ENCODE results near the gene APOA5. TPM values are rescaled to one million over a fixed set of nuclear protein-coding genes. Genes with fewer than 3 reads are reported as not detected.

APOA5 gene
- total and polyA plus RNA-seq, 2 of the 4 experiments (the other 2 are of a cell fraction) = not detected

- no peaks in the 10 kb centered on the region; the same call in 1 of the 2 replicates for H3K4me1 ChIP-seq (ENCODE audit: control insufficient read depth, insufficient read depth, low read length)
- in situ Hi-C loops (cut with MboI; ENCODE audit: low sequenced_read_pairs) (no loop called here), dilution Hi-C loops (cut with HindIII; ENCODE audit: low sequenced_read_pairs, unreplicated experiment) (no loop called here), intact Hi-C loops (cut with micrococcal nuclease) (no loop called here)
- ChIA-PET POLR2A (ENCODE audit: unreplicated experiment) (no interaction called here), CTCF (interaction anchor here (0.7 kb wide), 1 partner anchor 33 kb away, joined by 6 read pairs; no protein-coding TSS in a partner anchor)
- ATAC-seq (ENCODE audit: low read depth) (no peak), DNase-seq (no peak)
- no peak overlapping the region for H3K4me2 ChIP-seq (ENCODE audit: low read depth, low read length)
- no peaks in the 10 kb centered on the region for H3K79me1 ChIP-seq (ENCODE audit: low read depth in 1 of 2, low read length in 2 of 2)
- no peak overlapping the region for H2BK120ac ChIP-seq (ENCODE audit: low read depth, low read length)
- H3K14ac ChIP-seq (replicated peaks; ENCODE audit: low read depth, low read length) = no peak overlapping the region
- H3K18ac ChIP-seq (ENCODE audit: low read depth, low read length) = no peak overlapping the region
- no peak overlapping the region for H3K4ac ChIP-seq (ENCODE audit: low read depth, low read length)
- WGBS, 2 experiments (ENCODE audit: extremely low coverage in 2 of 2, insufficient read length in 1 of 2) = no CpG with 5 or more reads among the region's 5 CpGs
- no peak overlapping the region for H2BK5ac ChIP-seq (ENCODE audit: low read depth, low read length, poor library complexity, severe bottlenecking)
- BruUV-seq (replicated peaks) = no TSS peak
- no peak overlapping the region for H2BK20ac ChIP-seq (ENCODE audit: low read depth, low read length)
- H3K4me3 ChIP-seq (ENCODE audit: insufficient read depth, low read depth, low read length) = no peak overlapping the region
- H3K27me3 ChIP-seq (ENCODE audit: control insufficient read depth, insufficient read depth, low read length) = peaks cover 5% of the 10 kb centered on the region
- no peaks in the 10 kb centered on the region for H4K20me1 ChIP-seq (ENCODE audit: insufficient read depth, low read length)
- H3K9me1 ChIP-seq (ENCODE audit: insufficient read depth, low read length) = peaks cover 3% of the 10 kb centered on the region; the same call in 1 of the 2 replicates
- no peak overlapping the region for H3K27ac ChIP-seq (ENCODE audit: insufficient read depth, low read length)
- H2AK5ac ChIP-seq (ENCODE audit: low read depth, low read length) = no peak overlapping the region
- no peak overlapping the region for H2AK9ac ChIP-seq (replicated peaks; ENCODE audit: low read depth, low read length, poor library complexity)
- no peaks in the 10 kb centered on the region for H3K36me3 ChIP-seq (ENCODE audit: control insufficient read depth, insufficient read depth, low read length)
- no peaks in the 10 kb centered on the region for H3K9me3 ChIP-seq (ENCODE audit: control insufficient read depth, insufficient read depth, low read length)
- H2BK15ac ChIP-seq (ENCODE audit: low read depth, low read length) = no peak overlapping the region
- no peak overlapping the region for H4K91ac ChIP-seq (ENCODE audit: insufficient read depth, low read depth, low read length)
- H3K23ac ChIP-seq (ENCODE audit: low read depth, low read length) = no peak overlapping the region
- no peak for TF ChIP-seq MAFK (IDR thresholded peaks at IDR 0.05; ENCODE audit: low read depth, low read length)
- TF ChIP-seq RFX5 (IDR thresholded peaks at IDR 0.05; ENCODE audit: low read depth, low read length) = no peak
- no peak for TF ChIP-seq MXI1 (IDR thresholded peaks at IDR 0.05; ENCODE audit: borderline replicate concordance, low read depth, low read length)
- TF ChIP-seq NFE2L2 (IDR thresholded peaks at IDR 0.05; ENCODE audit: low read depth, low read length) = no peak
- TF ChIP-seq POLR2A (IDR thresholded peaks at IDR 0.05; ENCODE audit: low read depth, low read length) = no peak
- TF ChIP-seq SMC3 (IDR thresholded peaks at IDR 0.05; ENCODE audit: low read depth, low read length) = no peak
- TF ChIP-seq RAD21 (IDR thresholded peaks at IDR 0.05; ENCODE audit: low read length) = no peak
- TF ChIP-seq ELK1 (IDR thresholded peaks at IDR 0.05; ENCODE audit: borderline replicate concordance, low read depth, low read length) = no peak
- no peak for TF ChIP-seq RCOR1 (IDR thresholded peaks at IDR 0.05; ENCODE audit: insufficient replicate concordance, low read length)
- TF ChIP-seq CHD1 (IDR thresholded peaks at IDR 0.05; ENCODE audit: low read depth, low read length) = no peak
- TF ChIP-seq BHLHE40 (IDR thresholded peaks at IDR 0.05; ENCODE audit: low read depth, low read length) = no peak
- TF ChIP-seq, protein P1, sequence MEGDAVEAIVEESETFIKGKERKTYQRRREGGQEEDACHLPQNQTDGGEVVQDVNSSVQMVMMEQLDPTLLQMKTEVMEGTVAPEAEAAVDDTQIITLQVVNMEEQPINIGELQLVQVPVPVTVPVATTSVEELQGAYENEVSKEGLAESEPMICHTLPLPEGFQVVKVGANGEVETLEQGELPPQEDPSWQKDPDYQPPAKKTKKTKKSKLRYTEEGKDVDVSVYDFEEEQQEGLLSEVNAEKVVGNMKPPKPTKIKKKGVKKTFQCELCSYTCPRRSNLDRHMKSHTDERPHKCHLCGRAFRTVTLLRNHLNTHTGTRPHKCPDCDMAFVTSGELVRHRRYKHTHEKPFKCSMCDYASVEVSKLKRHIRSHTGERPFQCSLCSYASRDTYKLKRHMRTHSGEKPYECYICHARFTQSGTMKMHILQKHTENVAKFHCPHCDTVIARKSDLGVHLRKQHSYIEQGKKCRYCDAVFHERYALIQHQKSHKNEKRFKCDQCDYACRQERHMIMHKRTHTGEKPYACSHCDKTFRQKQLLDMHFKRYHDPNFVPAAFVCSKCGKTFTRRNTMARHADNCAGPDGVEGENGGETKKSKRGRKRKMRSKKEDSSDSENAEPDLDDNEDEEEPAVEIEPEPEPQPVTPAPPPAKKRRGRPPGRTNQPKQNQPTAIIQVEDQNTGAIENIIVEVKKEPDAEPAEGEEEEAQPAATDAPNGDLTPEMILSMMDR (conservative IDR thresholded peaks at IDR 0.05; ENCODE audit: low read depth, low read length) = no peak
- no peak for TF ChIP-seq FOS (IDR thresholded peaks at IDR 0.05; ENCODE audit: low read depth, low read length)
- no peak for TF ChIP-seq MAZ (IDR thresholded peaks at IDR 0.05; ENCODE audit: borderline replicate concordance, low read depth, low read length)
- no peak overlapping the region for H4K5ac ChIP-seq (ENCODE audit: low read depth, low read length)
- H2AFZ ChIP-seq (replicated peaks; ENCODE audit: low read length, poor library complexity) = no peak overlapping the region
- H3K9ac ChIP-seq (ENCODE audit: low read depth, low read length) = no peak overlapping the region
- no peak overlapping the region for H3K56ac ChIP-seq (ENCODE audit: extremely low read depth, insufficient read depth, low read length)
- no peak overlapping the region for H4K8ac ChIP-seq (ENCODE audit: low read depth in 2 of 2, low read length in 2 of 2)
These were observed 6.1 kb upstream of the APOA5 start for GRCh38 chr11:116797816-116798215.

Data from IMR-90 (cell line).